GM12878 (cell line): ENCODE data around the gene MMEL1.

Experiments used
- CTCF ChIP-seq, 3 experiments: IDR thresholded peaks in 2 of 3; conservative IDR thresholded peaks in 1 of 3; 2 replicates each; pipeline ENCODE4 v1.5.1; 2011; ENCODE audit warnings: low read depth in 3 of 3, low read length in 3 of 3, mild to moderate bottlenecking in 3 of 3, control low read depth in 2 of 3, moderate library complexity in 2 of 3, inconsistent platforms in 1 of 3, mixed read lengths in 1 of 3; ENCODE audit not compliant: control insufficient read depth in 2 of 3, insufficient read depth in 1 of 3; ENCODE audit errors: extremely low read depth in 1 of 3
- MAX ChIP-seq: IDR thresholded peaks from 2 replicates; pipeline ENCODE4 v1.6.1; 2012; ENCODE audit warnings: low read depth, low read length, improper control_type of control experiment
- NFIC ChIP-seq: IDR thresholded peaks from 2 replicates; pipeline ENCODE4 v1.6.1; 2012; ENCODE audit warnings: low read depth, mild to moderate bottlenecking, inconsistent platforms, low read length, moderate library complexity
- TF ChIP-seq, protein P1 (sequence below): fragments of 450-650 bp; formaldehyde crosslinking; IDR thresholded peaks from 2 replicates; pipeline ENCODE4 v1.4.0; 2022; ENCODE audit warnings: mild to moderate bottlenecking, moderate library complexity

DNA sequence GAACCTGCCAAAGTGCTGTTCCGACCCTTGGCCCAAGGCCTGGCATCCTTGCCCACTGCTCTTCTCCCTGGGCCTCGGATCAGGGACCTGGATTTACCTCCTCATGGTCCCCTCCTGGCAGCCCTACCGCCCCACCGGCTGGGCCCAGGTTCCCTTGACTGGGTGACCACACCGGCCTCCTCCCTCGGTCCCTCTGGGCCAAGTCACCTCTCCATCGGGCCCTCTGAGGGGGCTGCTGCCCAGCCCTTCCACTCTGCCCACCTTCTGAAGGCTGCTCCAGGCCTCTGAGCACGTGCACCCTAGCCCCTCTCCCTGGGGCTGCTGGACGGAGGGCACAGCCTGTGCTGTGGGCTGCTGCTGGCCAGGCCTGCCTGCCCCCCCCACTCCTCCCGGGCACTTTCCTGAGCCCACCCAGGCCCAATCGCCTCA is 9.3 kb upstream of the MMEL1 start:
- no peak for TF ChIP-seq CTCF (IDR thresholded peaks at IDR 0.05 in 2 of 3, conservative IDR thresholded peaks at IDR 0.05 in 1 of 3; ENCODE audit: control insufficient read depth in 2 of 3, extremely low read depth in 1 of 3, insufficient read depth in 1 of 3, low read depth in 3 of 3, low read length in 3 of 3)
- TF ChIP-seq, protein P1, sequence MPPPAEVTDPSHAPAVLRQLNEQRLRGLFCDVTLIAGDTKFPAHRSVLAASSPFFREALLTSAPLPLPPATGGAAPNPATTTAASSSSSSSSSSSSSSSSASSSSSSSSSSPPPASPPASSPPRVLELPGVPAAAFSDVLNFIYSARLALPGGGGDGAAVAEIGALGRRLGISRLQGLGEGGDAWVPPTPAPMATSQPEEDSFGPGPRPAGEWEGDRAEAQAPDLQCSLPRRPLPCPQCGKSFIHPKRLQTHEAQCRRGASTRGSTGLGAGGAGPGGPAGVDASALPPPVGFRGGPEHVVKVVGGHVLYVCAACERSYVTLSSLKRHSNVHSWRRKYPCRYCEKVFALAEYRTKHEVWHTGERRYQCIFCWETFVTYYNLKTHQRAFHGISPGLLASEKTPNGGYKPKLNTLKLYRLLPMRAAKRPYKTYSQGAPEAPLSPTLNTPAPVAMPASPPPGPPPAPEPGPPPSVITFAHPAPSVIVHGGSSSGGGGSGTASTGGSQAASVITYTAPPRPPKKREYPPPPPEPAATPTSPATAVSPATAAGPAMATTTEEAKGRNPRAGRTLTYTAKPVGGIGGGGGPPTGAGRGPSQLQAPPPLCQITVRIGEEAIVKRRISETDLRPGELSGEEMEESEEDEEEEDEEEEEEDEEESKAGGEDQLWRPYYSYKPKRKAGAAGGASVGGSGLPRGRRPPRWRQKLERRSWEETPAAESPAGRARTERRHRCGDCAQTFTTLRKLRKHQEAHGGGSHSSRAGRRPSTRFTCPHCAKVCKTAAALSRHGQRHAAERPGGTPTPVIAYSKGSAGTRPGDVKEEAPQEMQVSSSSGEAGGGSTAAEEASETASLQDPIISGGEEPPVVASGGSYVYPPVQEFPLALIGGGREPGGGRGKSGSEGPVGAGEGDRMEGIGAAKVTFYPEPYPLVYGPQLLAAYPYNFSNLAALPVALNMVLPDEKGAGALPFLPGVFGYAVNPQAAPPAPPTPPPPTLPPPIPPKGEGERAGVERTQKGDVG (CRISPR knock-in tag), result no peak
- TF ChIP-seq NFIC, result no peak
- no peak for TF ChIP-seq MAX
